GM12872 (cell line): ENCODE measurements around the gene ECSIT.

Experiments
- CTCF ChIP-seq: IDR thresholded peaks from 3 replicates; pipeline ENCODE4 v1.5.1; 2011; ENCODE audit warnings: low read depth, mild to moderate bottlenecking, low read length, moderate library complexity; ENCODE audit not compliant: insufficient read depth

ECSIT gene

GRCh38 chr19:11479898-11480714 lies 48.8 kb downstream of the ECSIT start:
- TF ChIP-seq CTCF, result no peak

- TF ChIP-seq CTCF, result no peak
These were observed 49.6 kb downstream of the ECSIT start for GRCh38 chr19:11479090-11479897.

- no peak for TF ChIP-seq CTCF
These were observed 50.5 kb downstream of the ECSIT start for GRCh38 chr19:11478167-11479089.

- TF ChIP-seq CTCF, result no peak
These were observed 53.1 kb downstream of the ECSIT start for GRCh38 chr19:11475861-11476260.

- no peak for TF ChIP-seq CTCF
These were observed 55.2 kb downstream of the ECSIT start for GRCh38 chr19:11473725-11474124.

- no peak for TF ChIP-seq CTCF
These were observed 63.3 kb downstream of the ECSIT start for GRCh38 chr19:11465600-11465999.
